Transverse colon (tissue), 3 donors: ENCODE measurements around the gene SLC35G1.

Experiments
- EP300 ChIP-seq: sonication (generic); formaldehyde crosslinking; IDR thresholded peaks from one replicate; pipeline ENCODE4 v1.6.1; 2017; ENCODE audit warnings: antibody characterized with exemption, low read depth
- POLR2A ChIP-seq: fragments of 450-650 bp; IDR thresholded peaks from one replicate; pipeline ENCODE4 v1.6.1; 2016; ENCODE audit warnings: antibody characterized with exemption, mild to moderate bottlenecking, moderate library complexity
- TF ChIP-seq, protein P1 (sequence below), 5 experiments: fragments of 200-600 bp in 3 of 5; fragments of 450-650 bp in 2 of 5; sonication (generic) in 3 of 5; IDR thresholded peaks; 1 replicate in 2 of 5; 2 replicates in 3 of 5; pipeline ENCODE4 v1.5.1; 2016 to 2017; ENCODE audit warnings: antibody characterized with exemption in 5 of 5, inconsistent platforms in 3 of 5, mild to moderate bottlenecking in 2 of 5, moderate library complexity in 1 of 5

DNA sequence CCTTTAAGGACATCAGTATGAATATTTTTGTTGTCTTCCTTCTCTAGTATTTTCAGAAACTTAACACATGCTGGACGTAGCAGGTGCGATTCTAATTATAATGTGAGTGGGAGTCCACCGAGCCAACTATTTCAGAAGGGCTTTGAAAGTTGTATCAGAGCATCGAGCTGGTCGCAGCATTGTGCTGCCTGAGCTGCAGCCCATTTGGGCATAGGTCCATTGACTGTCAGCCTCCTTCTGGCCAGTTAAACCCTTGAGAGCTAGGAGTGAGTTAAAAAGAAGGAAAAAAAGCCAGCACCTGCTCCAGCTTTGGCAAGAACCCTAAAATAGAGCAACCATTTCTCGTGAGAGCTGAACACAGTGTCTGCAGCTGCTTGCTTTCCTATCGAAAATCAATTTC is 47.8 kb downstream of the SLC35G1 start:
- TF ChIP-seq, protein P1, sequence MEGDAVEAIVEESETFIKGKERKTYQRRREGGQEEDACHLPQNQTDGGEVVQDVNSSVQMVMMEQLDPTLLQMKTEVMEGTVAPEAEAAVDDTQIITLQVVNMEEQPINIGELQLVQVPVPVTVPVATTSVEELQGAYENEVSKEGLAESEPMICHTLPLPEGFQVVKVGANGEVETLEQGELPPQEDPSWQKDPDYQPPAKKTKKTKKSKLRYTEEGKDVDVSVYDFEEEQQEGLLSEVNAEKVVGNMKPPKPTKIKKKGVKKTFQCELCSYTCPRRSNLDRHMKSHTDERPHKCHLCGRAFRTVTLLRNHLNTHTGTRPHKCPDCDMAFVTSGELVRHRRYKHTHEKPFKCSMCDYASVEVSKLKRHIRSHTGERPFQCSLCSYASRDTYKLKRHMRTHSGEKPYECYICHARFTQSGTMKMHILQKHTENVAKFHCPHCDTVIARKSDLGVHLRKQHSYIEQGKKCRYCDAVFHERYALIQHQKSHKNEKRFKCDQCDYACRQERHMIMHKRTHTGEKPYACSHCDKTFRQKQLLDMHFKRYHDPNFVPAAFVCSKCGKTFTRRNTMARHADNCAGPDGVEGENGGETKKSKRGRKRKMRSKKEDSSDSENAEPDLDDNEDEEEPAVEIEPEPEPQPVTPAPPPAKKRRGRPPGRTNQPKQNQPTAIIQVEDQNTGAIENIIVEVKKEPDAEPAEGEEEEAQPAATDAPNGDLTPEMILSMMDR (IDR thresholded peaks at IDR 0.05), result no peak
- TF ChIP-seq POLR2A (no peak), EP300 (no peak)
